ENCODE measurements around the gene RGS2.

The RGS2 gene

GRCh38 chr1:192832492-192832891 lies 23.7 kb downstream of the RGS2 start:
- DNase-seq, result no peak

GRCh38 chr1:192835116-192835515 lies 26.3 kb downstream of the RGS2 start:
- no peak for DNase-seq

- DNase-seq, result no peak
Measured at GRCh38 chr1:192839162-192840066, 30.6 kb downstream of the RGS2 start.

- no peak for DNase-seq
Measured at GRCh38 chr1:192844360-192844759, 35.5 kb downstream of the RGS2 start.

GRCh38 chr1:192846950-192847349 lies 38.1 kb downstream of the RGS2 start:
- no peak for DNase-seq

GRCh38 chr1:192849011-192849410 lies 40.2 kb downstream of the RGS2 start:
- DNase-seq, result no peak

GRCh38 chr1:192849442-192849841 lies 40.6 kb downstream of the RGS2 start:
- no peak for DNase-seq

GRCh38 chr1:192852001-192852947 lies 43.4 kb downstream of the RGS2 start:
- peak in 2 of 3 experiments; percentile 73 to 96 for DNase-seq

- DNase-seq, result no peak
Measured at GRCh38 chr1:192858456-192858855, 49.6 kb downstream of the RGS2 start.

- no peak for DNase-seq
Measured at GRCh38 chr1:192859808-192860207, 51.0 kb downstream of the RGS2 start.

- no peak for DNase-seq
Measured at GRCh38 chr1:192860478-192861185, 51.8 kb downstream of the RGS2 start.

- peak in 1 of 3 experiments; percentile 41 for DNase-seq
Measured at GRCh38 chr1:192861860-192862259, 53.0 kb downstream of the RGS2 start.

Measured in NCI-H1417 (cell line).